Left ventricle myocardium inferior (tissue), 1 donor: ENCODE results near the gene NUP205. TPM values are rescaled to one million over a fixed set of nuclear protein-coding genes. Genes with fewer than 3 reads are reported as not detected.

ENCODE experiments used
- DNase-seq: peaks from one replicate; pipeline ENCODE4 v3.0.0-alpha.2; 2020
- H3K27ac ChIP-seq: fragments of 200-600 bp; replicated peaks from 2 replicates; pipeline ENCODE4 v1.8.0; 2021
- H3K27me3 ChIP-seq: fragments of 200-600 bp; 2 replicates; pipeline ENCODE4 v1.8.0; 2021; ENCODE audit warnings: low read depth
- H3K36me3 ChIP-seq: fragments of 200-600 bp; 2 replicates; pipeline ENCODE4 v1.8.0; 2021
- H3K4me1 ChIP-seq: fragments of 200-600 bp; 2 replicates; pipeline ENCODE4 v1.8.0; 2021
- H3K4me3 ChIP-seq: fragments of 200-600 bp; 2 replicates; pipeline ENCODE4 v1.8.0; 2021; ENCODE audit warnings: mild to moderate bottlenecking, moderate library complexity
- H3K9me3 ChIP-seq: fragments of 200-600 bp; replicated peaks from 2 replicates; pipeline ENCODE4 v1.8.0; 2021
- CTCF ChIP-seq: fragments of 200-600 bp; IDR thresholded peaks from 2 replicates; pipeline ENCODE4 v1.8.0; 2021; ENCODE audit warnings: antibody characterized with exemption, mild to moderate bottlenecking, borderline replicate concordance
- intact Hi-C: fragments of 100-400 bp; cut with micrococcal nuclease; formaldehyde crosslinking; loops from one replicate; pipeline ENCODE4 v1.11.0; 2022
- total RNA-seq: library from RNA; stranded (reverse); fragmentation: NEBNext Ultra II Directional; extraction: Animal tissue kit (Norgen Biotek cat#: 25700); gene quantifications from one replicate; pipeline ENCODE4 v1.2.1, GENCODE V29; 2021
- donor health status: DM: no; HTN: yes; CAD: no; lungs with severe emphysema.

Gene NUP205
- total RNA-seq, 1 donor from 2014 or later, result 14.3 TPM

- no peak for TF ChIP-seq CTCF
- DNase-seq, result no peak
- Histone ChIP-seq H3K9me3 (peaks cover 12% of the 10 kb centered on the region), H3K4me1 (no peaks in the 10 kb centered on the region), H3K27ac (no peak overlapping the region), H3K4me3 (no peak overlapping the region), H3K27me3 (no peaks in the 10 kb centered on the region), H3K36me3 (no peaks in the 10 kb centered on the region)
- intact Hi-C loops, result no loop called here
These were observed 38.5 kb upstream of the NUP205 start for GRCh38 chr7:135519233-135519688.

DNA sequence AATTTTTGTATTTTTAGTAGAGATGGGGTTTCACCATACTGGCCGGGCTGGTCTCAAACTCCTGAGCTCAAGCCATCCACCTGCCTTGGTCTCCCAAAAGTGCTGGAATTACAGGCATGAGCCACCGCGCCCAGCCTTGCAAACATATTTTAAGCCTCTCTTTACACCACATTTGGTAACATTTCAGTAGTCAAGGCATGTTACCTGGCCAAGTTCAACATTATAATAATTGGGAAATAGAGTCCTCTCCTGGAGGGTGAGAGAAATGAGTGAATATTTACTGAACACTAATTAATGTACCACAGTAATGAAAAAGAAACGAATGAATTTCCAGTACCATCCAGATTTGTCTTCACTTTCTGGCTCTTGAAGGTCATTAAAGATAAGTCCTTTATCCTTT, 37.8 kb upstream of the NUP205 start:
- no peaks in the 10 kb centered on the region for H3K4me1 ChIP-seq
- DNase-seq, result no peak
- no peaks in the 10 kb centered on the region for H3K36me3 ChIP-seq
- intact Hi-C loops, result no loop called here
- no peak overlapping the region for H3K4me3 ChIP-seq
- peaks cover 12% of the 10 kb centered on the region for H3K9me3 ChIP-seq
- no peak for TF ChIP-seq CTCF
- no peak overlapping the region for H3K27ac ChIP-seq
- no peaks in the 10 kb centered on the region for H3K27me3 ChIP-seq

GRCh38 chr7:135522509-135522908, 35.2 kb upstream of the NUP205 start:
- no peak for DNase-seq
- TF ChIP-seq CTCF, result no peak
- intact Hi-C loops, result no loop called here
- Histone ChIP-seq H3K9me3 (peaks cover 12% of the 10 kb centered on the region), H3K4me1 (no peaks in the 10 kb centered on the region), H3K4me3 (no peak overlapping the region), H3K27me3 (no peaks in the 10 kb centered on the region), H3K27ac (no peak overlapping the region), H3K36me3 (no peaks in the 10 kb centered on the region)

- H3K4me1 ChIP-seq, result no peaks in the 10 kb centered on the region
- no peak for DNase-seq
- H3K36me3 ChIP-seq, result no peaks in the 10 kb centered on the region
- intact Hi-C loops, result no loop called here
- no peaks in the 10 kb centered on the region for H3K27me3 ChIP-seq
- no peak for TF ChIP-seq CTCF
- peaks cover 12% of the 10 kb centered on the region for H3K9me3 ChIP-seq
- no peak overlapping the region for H3K4me3 ChIP-seq
- no peak overlapping the region for H3K27ac ChIP-seq
These were observed 34.6 kb upstream of the NUP205 start for GRCh38 chr7:135523146-135523545.

- Histone ChIP-seq H3K27ac (no peak overlapping the region), H3K9me3 (peaks cover 12% of the 10 kb centered on the region), H3K36me3 (no peaks in the 10 kb centered on the region), H3K27me3 (no peaks in the 10 kb centered on the region), H3K4me1 (no peaks in the 10 kb centered on the region), H3K4me3 (no peak overlapping the region)
- no peak for TF ChIP-seq CTCF
- intact Hi-C loops, result no loop called here
- DNase-seq, result no peak
These were observed 32.3 kb upstream of the NUP205 start for GRCh38 chr7:135525426-135525825.

GRCh38 chr7:135527025-135527424, 30.7 kb upstream of the NUP205 start:
- DNase-seq, result no peak
- TF ChIP-seq CTCF, result no peak
- Histone ChIP-seq H3K9me3 (peaks cover 12% of the 10 kb centered on the region), H3K4me1 (no peaks in the 10 kb centered on the region), H3K4me3 (no peak overlapping the region), H3K27ac (no peak overlapping the region), H3K36me3 (no peaks in the 10 kb centered on the region), H3K27me3 (no peaks in the 10 kb centered on the region)
- intact Hi-C loops, result no loop called here
